ENCODE results near the gene CIT. TPM values are rescaled to one million over a fixed set of nuclear protein-coding genes. Genes with fewer than 3 reads are reported as not detected.

The CIT gene
- total and polyA plus RNA-seq, 8 donors = 0.38 to 2.7 (median 0.84) TPM

DNA sequence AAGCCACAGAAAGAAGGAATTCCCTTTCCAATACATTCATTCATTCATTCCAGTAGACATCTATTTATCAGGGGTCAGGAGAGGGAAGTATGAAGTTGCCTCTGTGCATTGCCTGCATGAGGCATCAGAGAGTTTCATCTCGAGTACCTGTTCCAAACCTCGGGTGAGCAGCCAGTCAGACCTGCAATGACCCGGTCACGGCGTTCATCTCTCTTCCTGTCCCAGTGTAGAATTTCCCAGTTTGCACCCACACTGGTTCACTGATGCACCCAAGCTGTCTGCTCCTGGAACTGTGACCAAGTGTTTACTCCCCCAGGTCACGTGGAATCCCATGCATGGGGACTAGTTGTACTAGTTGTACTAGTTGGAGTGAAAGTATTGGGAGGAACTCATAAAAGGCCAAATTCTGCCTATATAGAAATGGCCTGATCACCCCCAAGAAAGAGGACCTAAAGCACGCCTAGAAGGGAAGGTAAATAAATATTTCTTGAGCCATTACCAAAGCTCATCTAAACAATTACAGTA, 231.5 kb downstream of the CIT start:
- Histone ChIP-seq H3K4me1 (no peaks in the 10 kb centered on the region), H3K9me3 (no peaks in the 10 kb centered on the region), H3K36me3 (no peaks in the 10 kb centered on the region), H3K4me3 (no peak overlapping the region), H3K27ac (no peak overlapping the region), H3K27me3 (no peaks in the 10 kb centered on the region)
- WGBS, 2 donors = 73 to 79% methylated on average over 7 of the region's 7 CpGs
- FAIRE-seq = no peak
- intact Hi-C loops (cut with DNase I) = no loop called here
- no peak for DNase-seq
- ATAC-seq = no peak
- TF ChIP-seq, protein P1, sequence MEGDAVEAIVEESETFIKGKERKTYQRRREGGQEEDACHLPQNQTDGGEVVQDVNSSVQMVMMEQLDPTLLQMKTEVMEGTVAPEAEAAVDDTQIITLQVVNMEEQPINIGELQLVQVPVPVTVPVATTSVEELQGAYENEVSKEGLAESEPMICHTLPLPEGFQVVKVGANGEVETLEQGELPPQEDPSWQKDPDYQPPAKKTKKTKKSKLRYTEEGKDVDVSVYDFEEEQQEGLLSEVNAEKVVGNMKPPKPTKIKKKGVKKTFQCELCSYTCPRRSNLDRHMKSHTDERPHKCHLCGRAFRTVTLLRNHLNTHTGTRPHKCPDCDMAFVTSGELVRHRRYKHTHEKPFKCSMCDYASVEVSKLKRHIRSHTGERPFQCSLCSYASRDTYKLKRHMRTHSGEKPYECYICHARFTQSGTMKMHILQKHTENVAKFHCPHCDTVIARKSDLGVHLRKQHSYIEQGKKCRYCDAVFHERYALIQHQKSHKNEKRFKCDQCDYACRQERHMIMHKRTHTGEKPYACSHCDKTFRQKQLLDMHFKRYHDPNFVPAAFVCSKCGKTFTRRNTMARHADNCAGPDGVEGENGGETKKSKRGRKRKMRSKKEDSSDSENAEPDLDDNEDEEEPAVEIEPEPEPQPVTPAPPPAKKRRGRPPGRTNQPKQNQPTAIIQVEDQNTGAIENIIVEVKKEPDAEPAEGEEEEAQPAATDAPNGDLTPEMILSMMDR (IDR thresholded peaks at IDR 0.05) = no peak

DNA sequence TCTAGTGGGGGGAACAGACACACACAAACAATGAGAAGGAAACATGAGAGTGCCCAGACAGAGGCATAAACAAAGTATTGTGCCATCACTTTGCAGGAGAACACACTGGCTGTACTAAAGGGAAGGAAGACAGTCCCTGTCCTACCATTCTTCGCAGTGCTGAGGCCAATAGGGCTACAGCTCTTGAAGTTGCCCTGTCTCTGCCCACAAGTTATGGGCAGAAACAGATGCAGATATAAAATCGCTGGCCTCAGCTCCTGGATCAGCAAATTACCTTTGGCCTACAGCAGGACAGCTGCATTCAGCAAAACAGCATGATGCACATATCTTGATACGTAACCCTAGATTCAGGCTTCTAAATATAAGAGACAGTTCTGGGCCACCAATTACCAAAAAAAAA, 232.2 kb downstream of the CIT start:
- Histone ChIP-seq H3K4me1 (no peaks in the 10 kb centered on the region), H3K36me3 (no peaks in the 10 kb centered on the region), H3K9me3 (no peaks in the 10 kb centered on the region), H3K4me3 (no peak overlapping the region), H3K27ac (no peak overlapping the region), H3K27me3 (no peaks in the 10 kb centered on the region)
- TF ChIP-seq, protein P1 (IDR thresholded peaks at IDR 0.05) = no peak
- 75 to 77% methylated on average over 3 of the region's 3 CpGs for WGBS, 2 donors
- intact Hi-C loops (cut with DNase I) = no loop called here
- DNase-seq (no peak), FAIRE-seq (no peak), ATAC-seq (no peak)

DNA sequence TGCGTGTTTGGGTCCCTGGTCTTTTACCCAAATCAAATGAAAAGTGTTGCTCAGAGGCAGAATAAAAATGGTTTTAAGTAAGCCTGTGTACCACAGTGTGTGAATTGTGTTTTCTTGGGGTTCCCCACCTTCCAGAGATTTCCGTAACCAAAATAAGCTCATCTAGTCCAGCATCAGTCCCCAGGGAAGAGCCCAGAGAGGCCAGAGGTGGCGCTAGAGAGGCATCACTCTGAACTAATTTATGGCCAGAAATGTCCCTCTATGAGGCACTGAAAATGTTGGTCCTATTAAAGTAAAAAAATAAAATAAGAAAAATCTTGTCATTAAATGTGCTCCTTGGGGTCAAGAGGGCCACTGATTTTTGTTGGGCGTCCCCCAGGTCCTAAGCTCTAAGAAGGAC, 234.1 kb downstream of the CIT start:
- Histone ChIP-seq H3K36me3 (no peaks in the 10 kb centered on the region), H3K27me3 (no peaks in the 10 kb centered on the region), H3K27ac (no peak overlapping the region), H3K4me1 (no peaks in the 10 kb centered on the region), H3K4me3 (no peak overlapping the region), H3K9me3 (no peaks in the 10 kb centered on the region)
- no peak for FAIRE-seq
- WGBS, 2 donors = 64 to 69% methylated on average over 4 of the region's 4 CpGs
- no peak for DNase-seq
- intact Hi-C loops (cut with DNase I) = no loop called here
- TF ChIP-seq, protein P1 (IDR thresholded peaks at IDR 0.05) = no peak
- no peak for ATAC-seq

Small RNA genes within 50 kb of the gene (microRNA-seq; reads per million reads assigned to microRNA genes)
- gene MIR1178 = 0 reads per million in 2 donors

Other genes with a start within 250 kb of the CIT start
- 10 to 100 TPM; 12.4 to 23.7 (median 18.6) TPM for gene PRKAB1, start 209.2 kb downstream of the CIT start, total RNA-seq
- 10 to 100 TPM; 20.6 to 38.2 TPM for gene PRKAB1, start 209.2 kb downstream of the CIT start, polyA plus RNA-seq
- 1 to 10 TPM; 2.0 to 8.0 (median 5.9) TPM for gene BICDL1, start 111.9 kb upstream of the CIT start, total RNA-seq
- gene BICDL1, start 111.9 kb upstream of the CIT start, polyA plus RNA-seq = 10 to 100 TPM; 19.2 to 23.0 TPM
- 10 to 100 TPM; 10.7 to 23.0 (median 15.0) TPM for gene RAB35, start 239.4 kb upstream of the CIT start, total RNA-seq
- gene RAB35, start 239.4 kb upstream of the CIT start, polyA plus RNA-seq = 10 to 100 TPM; 13.6 to 13.9 TPM

Data from pancreas (tissue), 10 donors.